ENCODE measurements around the gene GK.
"Not testable (repeated sequence)": the region's sequence is repeated elsewhere in the genome, so short reads cannot be mapped to it uniquely, and the experiment has no call there.

GK gene

DNA sequence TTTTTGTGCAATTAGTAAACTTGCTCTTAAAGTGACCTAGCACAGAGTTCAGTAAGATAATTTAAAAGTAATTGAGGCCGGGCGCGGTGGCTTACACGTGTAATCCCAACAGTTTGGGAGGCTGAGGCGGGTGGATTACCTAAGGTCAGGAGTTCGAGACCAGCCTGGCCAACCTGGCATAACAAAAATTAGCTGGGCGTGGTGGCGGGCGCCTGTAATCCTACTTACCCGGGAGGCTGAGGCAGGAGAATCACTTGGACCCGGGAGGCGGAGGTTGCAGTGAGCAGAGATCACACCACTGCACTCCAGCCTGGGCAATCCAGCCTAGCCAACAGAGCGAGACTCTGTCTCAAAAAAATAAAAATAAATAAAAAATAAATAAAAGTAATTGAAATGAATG, 1.2 kb downstream of the GK start:
- not testable (repeated sequence) for DNase-seq (ENCODE audit: low read depth, low spot score)

DNA sequence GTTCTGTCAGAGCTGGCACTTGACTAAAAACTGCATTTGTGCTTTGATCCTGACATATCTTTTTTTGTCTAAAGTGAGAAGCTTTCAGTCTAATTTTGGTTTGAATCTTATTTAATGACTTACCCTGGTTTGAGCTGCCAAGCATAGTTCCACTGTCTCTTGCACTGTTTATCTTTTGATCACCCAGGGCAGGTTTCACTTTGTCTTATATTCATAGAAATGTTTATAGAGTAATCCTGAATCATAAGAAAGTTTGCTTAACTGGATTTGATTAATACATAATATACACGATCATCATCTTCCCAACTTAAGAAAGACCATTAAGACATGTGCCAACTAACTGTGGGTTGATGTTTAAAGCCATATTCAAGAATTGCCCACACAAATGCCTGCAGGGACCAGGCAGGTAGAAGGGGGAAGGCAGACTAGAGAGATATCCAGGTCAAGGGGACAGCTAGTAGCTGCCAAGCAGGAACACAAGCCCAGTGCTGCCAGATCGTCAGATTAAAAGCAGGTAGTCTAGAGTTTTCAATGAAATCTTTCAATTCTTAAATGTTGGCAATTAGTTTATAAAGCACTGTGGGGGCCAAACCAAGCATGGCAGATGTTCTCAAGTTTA, 1.9 kb downstream of the GK start:
- no peak for DNase-seq (ENCODE audit: low read depth, low spot score)

DNA sequence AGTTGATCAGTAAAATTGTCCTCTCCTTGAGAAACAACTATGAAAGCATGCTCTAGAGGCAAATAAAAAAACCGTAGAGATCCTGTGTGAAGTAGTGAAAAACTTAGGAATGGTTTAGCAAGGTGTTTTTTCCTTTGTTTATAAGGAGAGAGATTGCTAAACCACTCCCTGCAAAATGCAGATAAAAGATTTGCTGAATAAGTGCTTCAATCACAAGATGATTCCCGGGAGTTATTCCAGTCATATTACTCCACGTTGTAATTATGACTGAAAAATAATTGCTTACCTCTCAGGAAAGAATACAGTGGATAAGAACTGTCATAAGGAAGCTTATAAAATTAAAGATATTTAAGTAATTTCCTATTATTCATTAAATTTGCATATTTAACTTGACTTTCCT, 2.8 kb downstream of the GK start:
- DNase-seq (ENCODE audit: low read depth, low spot score): no peak

DNA sequence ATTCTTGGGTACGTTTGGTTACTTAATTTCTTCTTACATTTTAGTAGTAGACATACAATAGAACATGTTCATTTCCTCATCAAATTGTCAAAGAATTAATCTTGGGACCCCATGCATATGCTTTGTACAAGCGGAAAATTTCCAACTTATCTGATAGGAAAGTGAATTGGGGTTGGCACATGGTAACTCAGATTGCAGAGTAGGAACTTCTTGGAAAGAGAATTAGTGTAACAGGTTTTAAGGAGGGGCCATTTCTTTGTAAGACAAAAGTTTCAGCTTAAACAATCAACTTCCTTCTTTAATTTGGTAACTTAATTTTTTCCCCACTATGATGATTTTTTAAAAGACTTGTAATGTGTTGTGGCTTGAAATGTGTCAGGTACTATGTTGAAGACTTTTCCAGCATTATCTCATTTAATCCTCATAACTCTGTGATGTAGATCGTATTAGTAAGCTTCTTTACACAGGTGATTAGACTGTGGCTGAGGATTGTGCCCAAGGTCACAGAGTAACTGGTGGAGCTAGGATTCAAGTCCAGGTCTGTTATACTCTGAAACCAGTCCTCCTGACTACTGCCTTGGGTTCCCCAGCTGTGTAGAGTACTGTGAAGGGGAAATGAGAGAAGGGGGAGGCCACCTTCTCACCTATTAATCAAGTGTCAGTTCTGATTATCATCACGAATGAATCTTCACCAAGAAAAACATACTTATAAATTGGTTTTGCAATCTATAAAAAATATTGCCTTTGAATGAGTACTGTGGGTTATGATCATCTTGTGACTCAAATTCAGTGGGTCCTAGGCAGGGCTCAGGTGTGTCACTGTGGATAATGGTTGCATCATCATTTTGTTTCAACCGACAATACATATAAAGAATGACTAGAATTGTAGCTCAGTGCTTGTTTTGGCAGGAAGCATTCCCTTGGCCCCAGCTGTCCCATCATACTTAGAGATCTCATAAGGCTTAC, 4.3 kb downstream of the GK start:
- DNase-seq (ENCODE audit: low read depth, low spot score): no peak

DNA sequence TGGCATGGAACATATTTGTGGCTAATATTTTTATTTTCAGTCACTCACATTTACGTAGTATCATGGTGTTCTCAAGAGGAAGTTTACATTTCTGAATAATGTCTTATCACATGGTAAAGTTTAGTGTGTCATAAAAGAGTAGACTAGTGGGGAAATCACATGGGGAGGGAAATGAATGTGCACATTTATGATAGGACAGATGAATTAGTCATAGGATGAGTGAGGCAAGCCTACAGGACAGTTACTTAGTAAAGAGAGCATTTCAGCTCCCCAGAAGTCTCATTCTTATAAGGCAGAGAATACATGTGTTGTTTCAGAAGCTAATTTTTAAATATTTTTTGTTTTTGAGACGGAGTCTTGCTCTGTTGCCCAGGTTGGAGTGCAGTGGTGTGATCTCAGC, 6.2 kb downstream of the GK start:
- DNase-seq (ENCODE audit: low read depth, low spot score): no peak

DNA sequence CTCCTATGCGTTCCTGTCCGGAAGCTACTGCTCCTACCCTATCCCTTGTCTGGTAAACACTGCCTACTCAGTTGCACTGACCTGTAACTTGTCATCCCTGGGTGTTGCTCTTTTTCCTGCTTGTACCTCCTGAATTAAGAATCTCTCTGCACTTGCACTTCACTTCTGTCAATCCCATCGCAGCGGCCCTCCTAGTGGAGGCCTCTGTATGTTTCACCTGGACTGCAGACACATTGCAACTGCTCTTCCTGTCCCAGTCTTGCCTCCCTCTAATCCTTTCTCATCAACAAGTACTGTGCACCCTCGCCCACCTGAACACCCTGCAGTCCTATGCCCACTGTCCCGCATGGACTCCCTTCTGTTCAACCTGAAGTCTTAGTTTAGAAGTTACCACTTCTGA, 8.0 kb downstream of the GK start:
- no peak for DNase-seq (ENCODE audit: low read depth, low spot score)

DNA sequence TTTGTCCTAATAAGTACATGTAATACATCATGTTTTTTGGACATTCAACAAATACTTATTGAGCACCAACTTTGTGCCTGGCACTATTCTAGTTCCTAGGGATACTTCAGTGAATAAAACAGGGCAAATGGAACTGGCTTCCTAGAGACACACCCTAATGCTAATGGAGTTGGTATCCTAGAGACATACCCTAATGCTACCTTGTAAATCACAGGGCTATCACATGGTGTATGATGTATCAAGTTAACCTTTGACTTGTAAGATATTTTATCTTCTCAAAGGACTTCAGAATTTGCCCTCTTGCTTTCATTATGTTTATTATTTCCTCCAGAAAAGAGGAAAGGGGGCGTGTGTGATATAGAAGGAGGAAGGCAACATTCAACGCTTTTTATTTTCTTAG, 10.1 kb downstream of the GK start:
- no peak for DNase-seq (ENCODE audit: low read depth, low spot score)

DNA sequence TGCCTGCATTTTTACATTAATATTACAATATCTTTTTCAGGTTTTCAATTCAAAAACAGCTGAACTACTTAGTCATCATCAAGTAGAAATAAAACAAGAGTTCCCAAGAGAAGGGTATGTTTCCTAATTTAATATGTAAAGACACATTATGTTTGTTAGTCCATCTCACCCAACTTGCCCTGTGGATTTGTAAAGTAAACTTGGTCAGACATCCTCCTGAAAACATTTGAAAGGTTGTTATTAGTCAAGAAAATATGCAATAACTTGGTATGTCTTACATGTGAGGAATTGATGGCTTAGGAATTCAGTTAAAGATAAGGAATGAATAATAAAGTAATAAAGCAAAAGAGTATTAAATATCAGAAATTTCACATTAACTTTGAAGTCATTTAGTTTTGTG, 12.2 kb downstream of the GK start:
- no peak for DNase-seq (ENCODE audit: low read depth, low spot score)

DNA sequence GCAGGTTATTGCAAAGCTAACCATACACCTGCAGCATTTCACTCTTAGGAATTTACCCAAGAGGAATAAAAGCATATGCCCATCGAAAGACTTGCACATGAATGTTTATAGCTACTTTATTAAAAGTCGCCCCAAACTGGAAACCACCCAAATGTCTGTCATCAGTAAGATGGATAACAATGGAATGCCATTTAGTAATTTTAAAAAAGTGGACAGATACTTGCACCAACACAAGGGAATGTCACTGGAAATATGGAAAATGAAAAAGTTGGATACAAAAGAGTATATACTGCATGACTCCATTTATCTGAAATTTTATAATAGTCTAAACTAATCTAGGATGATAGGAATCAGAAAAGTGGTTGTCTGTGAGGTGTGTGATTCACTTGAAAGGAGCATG, 12.9 kb downstream of the GK start:
- no peak for DNase-seq (ENCODE audit: low read depth, low spot score)

DNA sequence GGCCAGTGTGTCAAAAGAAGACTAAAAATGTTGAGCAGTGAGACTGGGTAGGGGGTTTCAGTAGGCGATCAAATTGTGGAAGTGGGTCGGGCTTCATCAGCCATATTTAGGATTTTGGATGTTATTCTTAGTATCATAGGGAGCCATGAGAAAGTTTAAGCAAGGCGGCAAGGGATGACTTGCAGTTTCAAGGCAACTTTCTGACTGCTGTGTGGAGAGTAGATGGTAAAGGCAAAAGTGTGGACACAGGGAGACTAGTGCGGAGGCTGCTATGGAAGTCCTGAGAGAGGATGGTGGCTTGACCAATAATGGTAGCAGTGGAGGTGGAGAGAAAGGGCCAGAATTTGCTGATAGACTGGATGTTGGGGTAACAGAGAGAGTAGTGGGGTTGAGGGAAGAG, 15.4 kb downstream of the GK start:
- DNase-seq (ENCODE audit: low read depth, low spot score): no peak

DNA sequence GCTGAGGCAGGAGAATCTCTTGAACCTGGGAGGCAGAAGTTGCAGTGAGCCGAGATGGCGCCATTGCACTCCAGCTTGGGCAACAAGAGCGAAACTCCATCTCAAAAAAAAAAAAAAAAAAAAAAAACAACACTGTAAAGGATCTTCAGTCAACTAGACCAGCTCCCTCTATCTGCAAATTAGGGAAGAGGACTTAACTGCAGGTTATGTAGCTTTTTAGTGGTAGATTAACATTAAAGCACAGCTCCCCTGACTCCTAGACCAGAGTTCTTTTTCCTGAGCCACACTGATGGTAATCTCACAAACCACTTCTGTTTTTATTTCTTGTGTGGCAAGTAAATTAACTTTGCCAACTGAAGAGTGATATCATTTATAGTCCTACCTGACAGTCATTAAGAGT, 18.0 kb downstream of the GK start:
- not testable (repeated sequence) for DNase-seq (ENCODE audit: low read depth, low spot score)

DNA sequence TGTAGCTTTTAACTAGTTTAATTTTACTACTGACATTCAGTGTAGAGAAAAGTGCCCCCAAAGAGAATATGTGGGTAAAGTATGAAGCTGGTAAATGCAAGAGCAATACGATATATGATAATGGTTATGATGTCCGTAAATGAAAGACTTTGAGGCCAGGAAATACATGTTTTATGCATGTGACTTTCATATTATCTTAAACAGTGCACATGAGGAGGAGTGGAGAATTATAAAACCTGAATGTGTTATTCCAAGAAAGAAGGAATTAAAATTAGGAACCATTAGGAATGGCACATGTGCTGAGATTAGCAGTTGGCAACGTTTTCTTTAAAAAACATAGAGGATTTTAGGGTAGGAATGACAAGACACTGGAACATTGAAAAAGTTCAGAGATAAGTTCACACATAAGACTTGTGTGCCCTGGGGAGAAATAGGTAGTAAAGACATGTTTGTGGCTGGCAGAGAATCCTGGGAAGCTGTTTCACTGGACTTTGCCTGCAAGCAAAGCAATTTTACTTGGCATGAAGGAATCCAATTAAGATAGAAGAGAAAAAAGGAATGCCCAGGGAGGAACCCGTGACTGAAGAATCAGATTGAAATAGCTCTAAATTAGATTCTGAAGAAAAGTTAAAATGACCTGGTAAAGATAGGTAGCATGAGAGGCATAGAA, 20.0 kb downstream of the GK start:
- no peak for DNase-seq (ENCODE audit: low read depth, low spot score)

DNA sequence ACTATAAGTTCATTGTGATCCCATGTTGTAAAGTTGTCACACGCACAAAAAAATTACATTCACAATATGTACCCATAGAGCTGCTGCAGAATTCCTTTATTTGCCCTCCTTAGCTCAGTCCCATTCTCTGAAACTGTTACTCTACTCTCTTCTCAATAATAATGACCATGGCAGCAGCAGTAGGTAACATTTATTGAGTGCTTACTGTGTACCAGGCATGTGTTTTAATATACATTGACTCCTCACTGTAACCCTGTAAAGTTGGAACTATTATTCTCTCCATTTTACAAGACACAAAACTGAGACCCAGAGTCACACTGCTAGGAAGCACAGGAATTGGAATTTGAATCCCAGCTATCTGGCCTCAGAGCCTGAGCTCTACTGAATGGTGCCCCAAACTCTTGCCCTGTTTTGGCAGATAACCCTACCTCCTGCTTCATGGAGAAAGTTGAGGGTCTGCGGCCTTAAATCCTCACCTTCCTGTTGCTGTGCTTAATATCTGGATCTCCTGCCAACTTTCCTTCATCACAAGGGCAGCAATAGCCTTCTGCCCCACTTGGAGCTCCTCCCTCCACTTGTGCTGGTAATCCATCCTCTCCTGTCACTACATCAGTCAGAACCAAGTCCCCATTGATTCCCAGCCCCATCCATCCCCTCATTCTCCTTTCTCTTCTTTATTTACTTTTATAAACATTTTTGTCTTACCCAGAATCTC, 20.8 kb downstream of the GK start:
- no peak for DNase-seq (ENCODE audit: low read depth, low spot score)

DNA sequence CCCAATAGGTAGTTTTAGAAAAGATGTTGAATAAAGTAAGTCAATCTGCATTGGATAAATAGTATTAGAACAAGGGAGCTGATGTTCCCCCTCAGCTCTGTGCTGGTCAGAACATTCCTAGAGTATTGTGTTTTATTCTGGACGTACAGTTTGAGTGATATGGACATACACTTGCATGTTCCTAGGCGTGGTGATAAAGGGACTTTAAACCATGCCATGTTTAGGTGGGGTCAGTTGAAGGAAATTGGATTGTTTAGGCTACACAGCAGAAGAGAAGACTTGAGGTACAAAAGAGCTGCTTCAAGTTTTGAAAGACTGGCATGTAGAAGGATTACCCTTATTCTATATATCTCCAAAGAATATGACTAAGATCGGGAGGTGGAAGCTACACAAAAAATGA, 21.6 kb downstream of the GK start:
- no peak for DNase-seq (ENCODE audit: low read depth, low spot score)

DNA sequence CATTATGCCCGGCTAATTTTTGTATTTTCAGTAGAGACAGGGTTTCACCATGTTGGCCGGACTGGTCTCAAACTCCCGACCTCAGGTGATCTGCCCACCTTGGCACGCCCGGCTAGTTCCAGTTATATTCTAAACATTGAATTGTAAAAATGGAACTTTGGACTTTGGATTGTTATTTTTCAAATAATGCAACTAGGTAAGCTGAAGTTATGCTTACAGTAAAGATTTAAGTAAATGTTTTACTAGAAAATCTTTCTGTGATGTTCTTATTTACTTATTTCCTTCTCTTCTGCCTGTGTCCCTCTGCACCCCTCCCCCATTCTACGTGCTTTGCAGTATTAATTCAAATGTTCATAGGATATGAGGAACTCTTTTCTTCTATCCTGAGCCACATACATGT, 26.1 kb downstream of the GK start:
- DNase-seq (ENCODE audit: low read depth, low spot score): no peak

DNA sequence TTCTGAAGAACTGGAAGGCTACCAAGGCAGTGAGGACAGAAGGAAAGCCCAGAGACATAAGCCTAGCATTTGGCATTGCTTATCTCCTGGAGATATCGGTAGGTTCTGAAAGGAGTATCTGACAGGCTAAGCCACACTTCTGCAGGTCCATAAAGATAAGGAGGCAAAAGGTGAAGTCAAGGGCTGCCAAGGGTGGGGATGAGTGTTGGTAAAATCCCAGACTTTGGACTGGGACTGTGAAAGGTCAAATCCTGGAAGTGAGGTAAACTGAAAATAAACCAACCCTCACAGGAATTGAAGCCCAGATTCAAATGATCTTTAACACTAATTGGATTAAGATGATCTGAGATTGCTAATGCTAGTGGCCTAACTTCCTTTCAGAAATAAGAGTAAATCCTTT, 27.4 kb downstream of the GK start:
- DNase-seq (ENCODE audit: low read depth, low spot score): no peak

DNA sequence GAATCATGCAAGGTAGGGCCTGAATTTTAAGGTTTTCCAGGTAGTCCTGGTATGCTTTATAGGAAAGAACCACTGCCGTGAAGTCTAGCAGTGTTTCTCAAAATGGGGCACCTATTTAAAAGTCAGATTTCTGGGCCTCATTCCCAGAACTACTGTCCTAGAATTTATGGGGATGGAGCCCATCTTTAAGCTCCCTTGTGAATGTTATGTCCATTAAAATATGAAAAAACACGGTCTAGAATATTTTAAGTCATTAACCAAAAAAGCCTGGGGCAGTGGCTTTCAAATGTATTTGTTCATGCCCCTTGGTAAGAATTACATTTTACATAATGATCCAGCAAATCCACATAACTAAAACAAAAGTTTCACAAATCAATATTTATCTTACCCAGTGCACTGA, 35.4 kb downstream of the GK start:
- no peak for DNase-seq (ENCODE audit: low read depth, low spot score)

DNA sequence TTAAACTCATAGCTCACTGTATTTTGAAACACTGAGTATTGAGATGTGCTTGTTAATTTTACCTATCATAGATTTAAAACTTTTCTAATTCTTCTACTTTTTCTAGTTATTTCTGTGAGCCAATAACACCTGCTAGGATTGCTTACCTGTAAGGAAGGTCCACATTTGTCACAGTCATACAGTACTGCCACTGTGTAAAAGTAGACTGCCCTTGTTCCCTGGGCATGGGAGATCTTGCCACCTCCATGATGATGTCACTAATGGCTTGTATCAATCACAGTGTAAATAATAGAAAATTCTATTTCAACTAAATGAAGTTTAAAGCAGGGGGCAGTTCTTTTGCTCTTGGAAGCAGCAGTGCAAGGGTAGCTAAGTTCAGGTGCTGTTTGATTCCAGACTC, 35.9 kb downstream of the GK start:
- no peak for DNase-seq (ENCODE audit: low read depth, low spot score)

DNA sequence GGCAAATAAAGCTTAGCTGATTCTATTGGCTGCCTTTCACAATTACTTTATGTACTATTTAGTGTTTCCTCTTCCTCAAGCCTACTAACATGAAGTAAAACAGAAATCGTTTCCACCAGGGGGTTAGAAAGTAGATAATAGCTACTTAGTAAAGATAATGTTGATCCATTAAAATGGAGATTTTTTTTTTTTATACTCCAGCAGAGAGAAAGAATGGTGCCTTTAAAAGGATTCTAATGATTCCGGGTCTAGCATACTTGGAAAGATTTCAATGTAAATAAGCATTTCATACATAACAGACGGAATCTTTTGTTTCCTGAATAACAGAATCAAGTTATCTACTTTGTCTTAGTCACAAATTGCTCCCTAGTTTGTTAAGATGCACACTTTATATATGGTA, 37.1 kb downstream of the GK start:
- DNase-seq (ENCODE audit: low read depth, low spot score): no peak

DNA sequence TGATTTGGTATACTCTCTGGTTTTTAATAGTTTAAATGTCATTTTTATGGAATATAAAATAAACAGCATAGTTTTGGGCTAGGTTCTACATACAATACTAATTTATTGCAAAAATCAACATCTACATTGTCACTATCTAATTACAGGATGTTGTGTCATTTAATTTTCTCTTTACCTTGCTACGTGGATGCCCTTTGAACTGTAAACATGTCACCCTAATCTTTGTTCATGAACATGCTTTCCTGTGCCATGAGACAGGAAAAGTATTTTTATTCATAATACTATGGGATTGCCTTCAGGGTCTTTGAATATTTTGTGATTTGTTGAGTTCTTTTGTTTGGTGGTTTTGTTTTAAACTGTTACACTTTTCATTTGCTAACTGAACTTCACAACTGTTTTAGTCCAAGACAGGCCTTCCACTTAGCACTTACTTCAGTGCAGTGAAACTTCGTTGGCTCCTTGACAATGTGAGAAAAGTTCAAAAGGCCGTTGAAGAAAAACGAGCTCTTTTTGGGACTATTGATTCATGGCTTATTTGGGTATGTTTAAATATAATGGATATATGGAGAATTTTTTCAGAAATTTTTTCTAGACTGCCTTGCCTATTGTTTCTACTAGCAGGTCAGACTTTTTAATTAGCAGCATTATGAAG, 40.9 kb downstream of the GK start:
- no peak for DNase-seq (ENCODE audit: low read depth, low spot score)

DNA sequence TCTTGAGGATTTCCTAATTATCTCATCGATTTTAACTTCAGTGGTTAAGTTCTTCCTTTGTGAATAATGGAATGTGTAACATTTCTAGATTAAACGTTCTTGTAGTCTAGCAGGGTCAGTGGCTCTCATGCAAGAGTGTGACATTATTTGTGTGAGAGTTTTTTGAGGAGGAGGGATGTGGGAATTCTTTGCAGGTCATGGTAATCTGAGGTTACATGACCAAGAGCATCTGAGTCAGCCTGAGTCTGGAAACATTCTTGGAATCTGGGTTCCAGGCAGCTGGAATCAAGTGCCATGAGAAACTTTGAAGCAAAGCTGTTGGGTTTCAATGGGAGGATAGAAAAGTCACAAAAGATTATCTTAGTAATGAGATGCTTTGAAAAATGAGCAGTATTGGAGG, 49.5 kb downstream of the GK start:
- DNase-seq (ENCODE audit: low read depth, low spot score): no peak

All from smooth muscle cell of the brain vasculature (primary cell).